Heart right ventricle (tissue), 16 donors: ENCODE results near the gene TMEM212. TPM values are rescaled to one million over a fixed set of nuclear protein-coding genes. Genes with fewer than 3 reads are reported as not detected.

Experiments used
- ATAC-seq, 8 donors: fragments of 200-7000 bp; cut with Tn5 transposase; one replicate each; pipeline ENCODE4 v1.9.1; 2020; ENCODE audit warnings: mild to moderate bottlenecking in 8 of 8, moderate library complexity in 8 of 8, moderate number of reproducible peaks in 1 of 8
- DNase-seq, 2 donors: peaks; one replicate each; pipeline ENCODE4 v3.0.0-alpha.2; 2020
- H3K27ac ChIP-seq, 10 donors: fragments of 200-600 bp; sonication (generic) in 2 of 10; one replicate each; pipeline versions ENCODE4 v1.5.0 to v1.8.0; 2020 to 2022; ENCODE audit warnings: mild to moderate bottlenecking in 3 of 10
- H3K27me3 ChIP-seq, 7 donors: fragments of 200-600 bp; one replicate each; pipeline ENCODE4 v1.8.0; 2021 to 2022; ENCODE audit warnings: mild to moderate bottlenecking in 2 of 7
- H3K36me3 ChIP-seq, 9 donors: fragments of 200-600 bp; sonication (generic) in 1 of 9; one replicate each; pipeline versions ENCODE4 v1.5.0 to v1.8.0; 2020 to 2022; ENCODE audit warnings: mild to moderate bottlenecking in 2 of 9
- H3K4me1 ChIP-seq, 9 donors: fragments of 200-600 bp; sonication (generic) in 1 of 9; one replicate each; pipeline versions ENCODE4 v1.5.0 to v1.8.0; 2020 to 2022; ENCODE audit warnings: mild to moderate bottlenecking in 4 of 9
- H3K4me3 ChIP-seq, 10 donors: fragments of 200-600 bp; sonication (generic) in 2 of 10; one replicate each; pipeline versions ENCODE4 v1.5.0 to v1.8.0; 2020 to 2022; ENCODE audit warnings: mild to moderate bottlenecking in 7 of 10, moderate library complexity in 2 of 10
- H3K9me3 ChIP-seq, 11 donors: fragments of 200-600 bp in 10 of 11; sonication (generic) in 2 of 11; one replicate each; pipeline versions ENCODE4 v1.5.0 to v1.8.0; 2013 to 2022; ENCODE audit warnings: mild to moderate bottlenecking in 2 of 11, control low read depth in 1 of 11, moderate library complexity in 1 of 11
- WGBS, 2 donors: extraction: QIAGEN DNeasy Blood & Tissue Kit; methylation state at CpG; one replicate each; pipeline ENCODE4 v1.1.7; 2013; ENCODE audit warnings: inconsistent platforms in 1 of 2; 5-methylcytosine and 5-hydroxymethylcytosine counted together
- intact Hi-C, 10 donors: fragments of 100-400 bp; cut with DNase I; formaldehyde crosslinking; loops; one replicate each; pipeline versions ENCODE4 v1.11.1 to v1.14.2; 2022
- polyA plus RNA-seq, 2 donors: library from polyadenylated mRNA; stranded (reverse); fragments of 200-250 nt; gene quantifications; one replicate each; pipeline ENCODE4 v1.2.3, GENCODE V29; 2013
- total RNA-seq, 10 donors: library from RNA; stranded (reverse); fragmentation: NEBNext Ultra II Directional in 3 of 10; extraction: Animal tissue kit (Norgen Biotek cat#: 25700) in 3 of 10; gene quantifications; one replicate each; pipeline versions ENCODE4 v1.2.1 to v1.2.4, GENCODE V29; 2021 to 2023
- TF ChIP-seq, protein P1 (sequence below), 9 donors: fragments of 200-600 bp; sonication (generic) in 2 of 9; IDR thresholded peaks; one replicate each; pipeline versions ENCODE4 v1.5.0 to v1.8.0; 2021 to 2022; ENCODE audit warnings: antibody characterized with exemption in 9 of 9, mild to moderate bottlenecking in 5 of 9, moderate library complexity in 1 of 9
- donor health status: Arrhythmogenic right ventricular cardiomyopathy.
- donor health status: ischemic (EF 13 %, LVEDD 7.1; RV severe dilation, severe dysfunction).
- donor health status: healthy with polysubstance abuse.
- donor health status: DM: no; HTN: yes; CAD: no.
- donor health status: DM: no; HTN: no; CAD: no.
- donor health status: ischemic (EF 25% LVEDD 6.9; RV normal size, moderate dysfunction).
- donor health status: ischemic (EF 25% LVEDD 5.7; RV mildly dilated, moderate dysfunction).
- donor health status: healthy.
- donor health status: DM: yes; HTN: yes; CAD: no.
- donor health status: Ischemic cardiomyopathy.
- donor health status: ischemic (EF 35%, LVEDD 5.7; RV mildly dilated, moderate dysfunction).
- donor health status: nonischemic (EF 11% LVEDD 7.7; RV severe dilation, severe dysfunction).
- donor health status: DM: yes; HTN: yes; CAD: no.
- donor health status: PGD.
- donor health status: ischemic (EF 29% LVEDD 5.4; RV normal size, mild dysfunction).
- donor health status: nonischemic (EF 23%, LVEDD 6.1; RV moderate dilation, normal function).

The TMEM212 gene
- total and polyA plus RNA-seq, 12 donors, result not detected

DNA sequence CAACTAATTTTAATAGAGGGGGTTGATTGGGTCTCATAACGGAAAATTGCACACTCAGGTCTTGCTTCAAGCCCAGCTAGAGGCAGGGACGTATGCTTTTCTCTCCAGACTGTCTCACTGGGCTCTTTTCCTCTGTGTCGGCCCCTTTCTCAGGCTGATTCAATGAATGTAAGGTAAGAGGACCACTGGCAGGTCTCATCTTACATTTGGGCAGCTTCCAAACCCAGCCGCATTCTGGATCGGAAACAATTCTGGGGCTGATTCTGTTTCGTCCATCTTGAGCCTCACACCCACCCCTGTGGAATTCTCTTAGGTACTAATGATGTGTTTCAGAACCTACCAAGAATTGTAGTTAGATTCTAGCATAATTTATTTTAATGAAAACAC lies 40.7 kb downstream of the TMEM212 start:
- ATAC-seq (no peak), DNase-seq (no peak)
- TF ChIP-seq, protein P1, sequence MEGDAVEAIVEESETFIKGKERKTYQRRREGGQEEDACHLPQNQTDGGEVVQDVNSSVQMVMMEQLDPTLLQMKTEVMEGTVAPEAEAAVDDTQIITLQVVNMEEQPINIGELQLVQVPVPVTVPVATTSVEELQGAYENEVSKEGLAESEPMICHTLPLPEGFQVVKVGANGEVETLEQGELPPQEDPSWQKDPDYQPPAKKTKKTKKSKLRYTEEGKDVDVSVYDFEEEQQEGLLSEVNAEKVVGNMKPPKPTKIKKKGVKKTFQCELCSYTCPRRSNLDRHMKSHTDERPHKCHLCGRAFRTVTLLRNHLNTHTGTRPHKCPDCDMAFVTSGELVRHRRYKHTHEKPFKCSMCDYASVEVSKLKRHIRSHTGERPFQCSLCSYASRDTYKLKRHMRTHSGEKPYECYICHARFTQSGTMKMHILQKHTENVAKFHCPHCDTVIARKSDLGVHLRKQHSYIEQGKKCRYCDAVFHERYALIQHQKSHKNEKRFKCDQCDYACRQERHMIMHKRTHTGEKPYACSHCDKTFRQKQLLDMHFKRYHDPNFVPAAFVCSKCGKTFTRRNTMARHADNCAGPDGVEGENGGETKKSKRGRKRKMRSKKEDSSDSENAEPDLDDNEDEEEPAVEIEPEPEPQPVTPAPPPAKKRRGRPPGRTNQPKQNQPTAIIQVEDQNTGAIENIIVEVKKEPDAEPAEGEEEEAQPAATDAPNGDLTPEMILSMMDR (IDR thresholded peaks at IDR 0.05), result no peak
- no peak overlapping the region for H3K4me3 ChIP-seq
- peaks cover 0 to 1% (median 0%) of the 10 kb centered on the region in 9 donors for H3K4me1 ChIP-seq
- intact Hi-C loops, result no loop called here
- H3K27ac ChIP-seq, result no peak overlapping the region
- 86 to 89% methylated on average over 6 of the region's 6 CpGs for WGBS, 2 donors
- H3K36me3 ChIP-seq, result no peaks in the 10 kb centered on the region
- peaks cover 0 to 3% (median 0%) of the 10 kb centered on the region in 11 donors for H3K9me3 ChIP-seq
- H3K27me3 ChIP-seq, result no peaks in the 10 kb centered on the region

DNA sequence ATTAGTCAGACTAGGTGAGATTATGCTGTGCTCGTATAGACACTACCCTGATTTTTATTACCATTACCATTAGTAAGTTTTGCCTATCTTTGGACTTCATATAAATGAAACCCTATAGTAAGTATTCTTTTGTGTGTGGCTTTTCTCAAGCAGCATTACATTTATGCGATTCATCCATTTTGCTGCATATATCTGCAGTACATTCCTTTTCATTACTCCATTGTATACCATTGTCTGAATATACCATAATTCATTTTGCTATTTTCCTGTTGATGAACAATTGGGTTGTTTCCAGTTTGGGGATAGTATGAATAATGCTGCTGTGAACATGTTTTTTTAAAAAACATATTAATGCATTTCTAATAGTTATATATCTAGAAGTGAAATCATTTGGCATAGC lies 45.3 kb downstream of the TMEM212 start:
- 93 to 95% methylated on average over 2 of the region's 2 CpGs for WGBS, 2 donors
- DNase-seq, result no peak
- peaks cover 0 to 13% (median 0%) of the 10 kb centered on the region in 11 donors for H3K9me3 ChIP-seq
- intact Hi-C loops, result no loop called here
- H3K27me3 ChIP-seq, result no peaks in the 10 kb centered on the region
- no peak overlapping the region for H3K27ac ChIP-seq
- H3K36me3 ChIP-seq, result no peaks in the 10 kb centered on the region
- no peaks in the 10 kb centered on the region for H3K4me1 ChIP-seq
- TF ChIP-seq, protein P1 (IDR thresholded peaks at IDR 0.05), result no peak
- no peak for ATAC-seq
- no peak overlapping the region for H3K4me3 ChIP-seq

DNA sequence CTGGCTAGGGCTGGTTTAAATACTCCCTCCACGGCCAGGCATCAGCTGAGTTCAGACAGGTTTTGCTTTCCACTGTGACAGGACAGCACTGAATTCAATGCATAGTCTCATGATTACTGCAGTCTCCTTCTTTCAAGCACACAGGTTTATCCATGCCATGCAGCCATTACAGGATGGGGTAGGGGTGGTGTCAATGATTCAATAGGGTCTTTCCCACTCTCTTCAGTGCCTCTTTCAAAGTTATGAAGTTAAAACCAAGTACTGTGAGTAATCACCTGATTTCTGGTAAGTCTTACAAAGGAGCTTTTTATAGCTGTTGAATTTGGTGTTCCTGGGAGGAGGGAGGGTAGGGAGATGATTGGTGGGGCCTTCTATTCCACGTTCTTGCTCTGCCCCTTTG lies 47.2 kb downstream of the TMEM212 start:
- Histone ChIP-seq H3K27me3 (no peaks in the 10 kb centered on the region), H3K9me3 (peaks cover 0 to 13% (median 0%) of the 10 kb centered on the region in 11 donors), H3K4me3 (no peak overlapping the region), H3K4me1 (no peaks in the 10 kb centered on the region), H3K36me3 (no peaks in the 10 kb centered on the region), H3K27ac (no peak overlapping the region)
- 80 to 81% methylated on average over 2 of the region's 2 CpGs for WGBS, 2 donors
- ATAC-seq, result no peak
- intact Hi-C loops, result no loop called here
- DNase-seq, result no peak
- TF ChIP-seq, protein P1 (IDR thresholded peaks at IDR 0.05), result no peak

DNA sequence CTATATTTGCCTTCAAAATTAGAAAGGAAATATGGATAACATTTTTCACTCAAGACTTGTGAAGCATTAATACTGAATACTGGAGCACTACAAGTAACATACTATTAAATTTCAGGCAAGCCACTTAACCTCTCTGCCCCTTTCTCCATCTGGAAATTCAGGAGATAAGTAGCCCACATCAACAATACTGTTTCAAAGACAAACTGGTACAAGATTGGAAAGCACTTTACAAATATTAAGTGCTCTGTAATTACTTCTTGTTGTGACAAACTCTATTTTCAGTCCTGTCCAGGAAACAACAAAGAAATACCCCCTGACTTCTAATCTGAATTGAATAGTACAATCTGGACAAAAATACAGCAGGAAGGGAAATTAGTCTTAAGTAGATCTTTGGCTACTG lies 49.3 kb downstream of the TMEM212 start:
- no peak for ATAC-seq
- Histone ChIP-seq H3K9me3 (peaks cover 0 to 13% (median 0%) of the 10 kb centered on the region in 11 donors), H3K27ac (no peak overlapping the region), H3K4me1 (no peaks in the 10 kb centered on the region), H3K27me3 (no peaks in the 10 kb centered on the region), H3K4me3 (no peak overlapping the region), H3K36me3 (no peaks in the 10 kb centered on the region)
- TF ChIP-seq, protein P1 (IDR thresholded peaks at IDR 0.05), result no peak
- no peak for DNase-seq
- intact Hi-C loops, result no loop called here

DNA sequence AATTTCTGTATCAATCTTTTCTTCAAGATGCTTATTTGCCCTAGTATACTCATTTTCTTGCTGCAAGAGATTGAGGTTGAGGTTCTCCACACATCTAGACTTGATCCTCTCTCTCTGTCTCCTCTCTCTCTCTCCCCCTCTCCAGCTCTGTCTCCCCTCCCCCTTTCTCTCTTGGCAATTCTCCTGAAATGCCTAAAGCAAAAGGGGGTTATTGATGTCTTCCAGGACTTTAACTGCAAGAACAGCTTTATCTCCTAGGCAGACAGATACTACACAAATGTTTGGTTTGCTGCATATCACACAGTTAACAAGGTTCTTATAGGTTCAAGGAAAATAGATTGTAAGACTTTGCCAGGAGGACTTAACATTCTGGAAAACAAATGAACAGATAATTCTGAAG lies 52.1 kb downstream of the TMEM212 start:
- Histone ChIP-seq H3K27me3 (no peaks in the 10 kb centered on the region), H3K27ac (no peak overlapping the region), H3K36me3 (no peaks in the 10 kb centered on the region), H3K4me1 (no peaks in the 10 kb centered on the region), H3K9me3 (no peaks in the 10 kb centered on the region), H3K4me3 (no peak overlapping the region)
- ATAC-seq, result no peak
- no peak for DNase-seq
- TF ChIP-seq, protein P1 (IDR thresholded peaks at IDR 0.05), result no peak
- intact Hi-C loops, result no loop called here
